ENCODE data around the gene SCP2D1.

DNA sequence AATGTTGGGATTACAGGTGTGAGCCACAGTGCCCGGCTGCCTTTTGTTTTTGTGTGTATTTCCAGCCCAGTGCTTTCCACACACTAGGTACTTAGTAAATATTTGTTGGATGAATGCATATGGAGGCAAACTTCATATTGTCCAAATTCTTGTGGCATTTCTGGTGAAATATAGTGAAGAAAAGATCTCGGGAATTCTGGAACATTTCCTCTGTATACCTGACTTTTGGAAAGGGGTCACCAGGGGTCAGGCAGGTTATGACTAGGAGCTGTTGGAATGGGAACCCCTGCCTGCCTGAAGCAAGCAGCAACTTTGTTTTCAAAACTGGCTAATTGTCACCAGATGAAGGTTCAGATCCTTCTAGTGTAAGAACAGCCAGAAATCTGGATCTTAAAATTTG, 12.1 kb upstream of the SCP2D1 start:
- TF ChIP-seq EZH2 (IDR thresholded peaks at IDR 0.05; ENCODE audit: insufficient read depth, poor library complexity, severe bottlenecking) (no peak), EZH2phosphoT487 (IDR thresholded peaks at IDR 0.05; ENCODE audit: insufficient read depth, low read depth) (no peak)

All from GM23248 (cell line).